Hippocampal formation (tissue), 2 donors: ENCODE results near the gene SIK1.
"Not testable (repeated sequence)": the region's sequence is repeated elsewhere in the genome, so short reads cannot be mapped to it uniquely, and the experiment has no call there.

ENCODE experiments used
- DNase-seq, 2 donors: peaks; one replicate each; lab custom pipeline; 2025; lab: John Stamatoyannopoulos, UW

Gene SIK1

GRCh38 chr21:43439316-43440075 lies 12.6 kb upstream of the SIK1 start:
- not testable (repeated sequence) for DNase-seq

DNA sequence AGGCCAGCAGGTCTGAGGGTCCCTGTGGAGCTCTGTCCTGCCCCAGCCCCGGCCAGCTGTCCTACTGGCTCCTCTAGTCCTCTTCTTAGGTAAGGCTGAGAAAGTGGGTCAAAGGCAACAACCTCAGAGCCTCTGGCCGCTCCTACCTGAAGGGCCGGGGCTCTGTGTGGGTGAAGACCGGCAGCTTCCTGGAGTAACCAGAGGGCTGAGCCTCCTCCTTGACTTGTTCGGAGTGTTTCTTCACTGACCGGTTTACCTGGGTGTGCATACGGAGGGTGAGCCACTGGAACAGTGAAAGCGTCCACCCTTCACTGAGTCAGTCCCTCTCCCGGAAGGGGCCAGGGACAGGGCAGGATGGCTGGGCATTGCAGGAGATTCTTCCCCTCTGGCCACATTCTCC lies 9.3 kb upstream of the SIK1 start:
- DNase-seq = not testable (repeated sequence)

DNA sequence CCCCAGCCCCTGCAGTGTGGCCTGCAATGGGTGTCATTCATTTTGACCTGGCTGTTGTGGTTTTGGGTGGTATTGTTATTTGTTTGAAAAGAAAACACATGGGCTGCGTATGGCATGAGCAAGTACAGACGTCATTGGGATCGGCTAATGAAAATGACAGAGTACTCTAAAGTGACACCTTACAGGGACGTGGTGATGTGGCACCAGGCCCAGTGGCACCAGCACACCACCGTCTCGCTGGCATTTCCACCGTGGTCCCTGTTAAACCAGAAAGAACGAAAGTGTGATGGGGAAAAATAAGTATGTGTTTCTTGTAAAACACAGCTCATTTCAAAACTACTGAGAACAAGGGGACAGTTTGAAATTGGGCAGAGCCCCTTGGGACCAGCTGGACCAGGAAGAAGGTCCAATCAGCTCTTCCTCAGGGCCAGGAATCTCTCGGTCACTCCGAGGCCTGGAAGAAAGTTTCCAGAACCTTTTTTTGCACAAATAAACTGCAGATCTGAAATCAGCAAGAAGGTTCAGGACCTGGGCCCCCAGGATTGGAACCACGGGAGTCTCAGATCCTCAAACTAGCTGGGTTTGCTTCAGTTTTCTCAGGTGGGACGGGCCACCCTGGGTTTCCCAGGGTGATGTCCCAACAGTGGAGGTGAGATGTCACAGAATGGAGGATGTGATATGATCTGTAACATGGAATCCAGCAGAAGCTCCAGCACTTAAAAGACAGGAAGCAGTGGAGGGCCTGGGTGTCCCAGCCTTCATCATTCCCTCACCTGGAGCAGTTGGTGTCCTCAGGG lies 6.6 kb upstream of the SIK1 start:
- not testable (repeated sequence) for DNase-seq

GRCh38 chr21:43430830-43431416 lies 4.0 kb upstream of the SIK1 start:
- DNase-seq = not testable (repeated sequence)

DNA sequence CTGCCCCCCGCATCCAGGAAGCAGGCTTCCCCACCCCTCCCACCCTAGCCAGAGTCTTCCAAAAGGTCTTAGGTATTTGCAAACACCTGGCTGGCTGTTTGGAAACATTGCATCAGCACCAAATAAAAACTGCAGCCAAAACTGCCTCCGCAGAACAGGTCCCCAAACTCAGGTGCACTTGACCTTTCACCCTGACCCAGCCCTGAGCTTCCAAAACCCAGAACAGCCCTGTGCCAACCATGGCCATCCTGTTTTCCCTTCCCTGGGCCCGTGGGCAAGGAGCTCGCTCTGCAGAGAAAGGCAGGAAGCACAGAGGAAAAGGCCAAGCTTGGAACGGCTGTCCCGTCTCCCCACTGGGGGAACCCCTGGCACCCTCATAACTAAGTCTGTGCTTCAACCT lies 2.0 kb upstream of the SIK1 start:
- DNase-seq = not testable (repeated sequence)

GRCh38 chr21:43427242-43427559 lies 270 bp upstream of the SIK1 start:
- not testable (repeated sequence) for DNase-seq

DNA sequence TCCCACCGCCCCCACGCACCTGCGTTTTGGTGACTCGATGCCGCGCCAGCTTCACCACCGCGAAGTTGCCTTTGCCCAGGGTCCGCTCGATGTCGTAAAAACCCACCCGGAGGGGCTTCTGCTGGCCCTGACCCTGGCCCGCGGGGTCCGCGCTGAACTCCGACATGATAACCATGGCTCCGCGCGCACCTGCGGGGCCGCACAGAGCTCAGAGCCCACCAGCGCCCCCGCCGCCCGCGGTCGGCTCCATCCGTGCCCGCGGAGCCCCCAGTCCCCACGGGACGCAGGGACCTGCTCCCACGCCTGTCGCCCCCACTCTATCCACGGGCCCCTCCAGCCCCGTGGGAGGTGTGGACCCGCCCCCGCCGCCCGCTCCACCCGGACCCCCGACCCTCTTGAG lies 927 bp downstream of the SIK1 start:
- DNase-seq = not testable (repeated sequence)

- not testable (repeated sequence) for DNase-seq
These were observed 7.5 kb downstream of the SIK1 start for GRCh38 chr21:43419475-43419874.

DNA sequence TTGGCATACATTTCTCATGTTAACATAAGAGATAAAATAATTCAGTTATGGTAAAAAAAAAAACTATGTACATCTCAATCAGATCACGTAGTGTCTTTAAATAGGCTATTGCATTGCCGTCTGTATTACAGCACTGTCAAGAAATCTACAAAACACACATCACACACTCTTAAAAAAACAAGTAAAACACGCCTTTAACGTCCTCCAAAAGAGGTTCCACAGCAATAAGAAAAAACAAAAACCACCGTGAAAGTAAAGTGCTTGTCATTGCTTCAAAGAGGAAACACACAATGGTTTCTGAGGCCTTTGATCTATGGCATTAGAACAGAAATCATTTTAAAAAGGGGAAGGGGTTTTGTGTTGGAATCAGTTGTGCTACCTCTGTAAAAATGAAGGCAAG lies 12.4 kb downstream of the SIK1 start:
- DNase-seq = not testable (repeated sequence)

- not testable (repeated sequence) for DNase-seq
These were observed 14.7 kb downstream of the SIK1 start for GRCh38 chr21:43412020-43412788.

DNA sequence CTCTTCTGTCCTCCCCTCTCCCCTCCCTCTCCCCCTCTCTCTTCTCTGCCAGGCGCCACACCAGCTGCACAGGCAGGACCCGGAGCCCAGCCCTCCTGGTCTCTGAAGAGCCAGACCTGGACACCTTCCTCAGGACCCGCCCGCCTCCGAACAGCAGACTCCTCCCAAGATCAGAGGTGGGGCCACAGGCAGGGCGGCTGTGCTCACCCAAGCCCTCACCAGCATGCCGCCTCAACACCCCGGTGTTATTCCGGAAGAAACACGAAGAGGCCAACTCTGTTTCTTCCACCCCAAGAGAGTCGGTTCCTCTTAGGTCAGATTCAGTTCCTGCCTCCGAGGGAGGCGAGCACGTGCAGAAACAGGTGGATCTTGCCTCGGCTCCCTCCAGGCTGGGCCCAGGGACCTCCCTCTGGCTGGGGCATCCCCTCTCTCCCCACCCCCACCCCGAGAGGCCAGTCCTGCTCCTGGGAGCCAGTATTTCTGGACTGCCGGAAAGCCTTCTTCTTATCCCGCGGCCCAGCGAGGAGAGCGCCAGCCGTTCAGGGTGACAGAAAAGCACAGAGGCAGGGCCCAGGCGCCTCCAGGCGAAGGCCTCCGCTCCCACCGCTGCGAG lies 16.4 kb downstream of the SIK1 start:
- DNase-seq = not testable (repeated sequence)

- DNase-seq = not testable (repeated sequence)
These were observed 19.8 kb downstream of the SIK1 start for GRCh38 chr21:43407139-43407538.

DNA sequence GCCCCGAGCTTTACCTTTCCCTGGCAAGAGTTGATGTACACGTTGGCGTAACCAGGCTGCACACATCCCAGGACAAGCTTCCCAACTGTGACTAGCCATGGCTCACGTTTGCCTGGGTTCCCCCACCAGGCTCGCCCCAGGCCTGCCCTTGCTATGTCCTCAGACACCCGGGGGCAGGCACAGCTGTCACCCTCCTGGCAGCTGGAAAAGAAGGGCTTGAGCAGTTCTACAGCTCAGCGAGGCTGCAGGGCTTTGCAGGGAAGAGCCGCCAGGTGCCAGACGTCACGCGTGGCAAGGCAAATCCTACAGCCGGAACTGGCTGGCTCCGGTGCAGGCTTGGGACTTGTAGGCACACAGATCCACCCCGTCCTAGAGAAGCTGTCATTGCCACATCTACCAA lies 22.5 kb downstream of the SIK1 start:
- not testable (repeated sequence) for DNase-seq

DNA sequence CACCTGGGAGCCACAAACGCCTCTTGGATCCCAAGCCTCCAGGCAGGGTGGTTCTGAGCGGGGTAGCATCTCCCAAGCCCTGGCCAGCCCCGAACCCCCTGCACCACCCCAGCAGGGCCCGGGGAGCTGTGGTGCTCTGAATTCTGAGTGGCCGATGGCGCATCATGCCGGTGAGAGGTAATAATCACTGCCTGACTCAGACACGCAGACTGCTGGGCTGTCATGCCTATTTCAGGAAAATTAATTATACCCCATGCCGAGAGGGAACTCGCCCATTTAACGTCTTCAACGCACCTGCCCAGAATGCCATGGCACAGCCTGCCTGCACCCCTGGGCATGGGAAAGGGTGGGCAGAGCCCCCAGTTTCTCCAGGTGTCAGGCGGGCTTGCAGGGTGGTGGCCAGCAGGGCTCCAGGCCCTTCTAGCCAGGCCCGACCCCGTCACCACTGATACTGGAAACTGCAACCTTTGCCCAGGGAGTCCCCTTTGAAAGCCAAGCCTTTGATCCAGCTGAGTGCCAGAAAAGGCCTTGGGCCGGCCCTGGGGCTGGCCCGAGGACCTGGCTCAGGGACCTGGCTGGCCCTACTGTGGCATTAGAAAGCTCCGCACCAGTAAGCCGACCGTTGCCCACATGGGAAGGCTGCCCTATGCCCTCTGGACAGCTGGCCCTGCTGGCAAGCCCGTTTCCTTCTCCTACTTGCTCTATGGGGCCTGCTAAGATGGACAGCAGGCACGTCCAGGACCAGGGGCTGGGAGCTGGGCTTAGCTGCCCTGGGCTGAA lies 23.1 kb downstream of the SIK1 start:
- DNase-seq = not testable (repeated sequence)

- DNase-seq = not testable (repeated sequence)
These were observed 25.8 kb downstream of the SIK1 start for GRCh38 chr21:43401125-43401524.

- not testable (repeated sequence) for DNase-seq
These were observed 27.3 kb downstream of the SIK1 start for GRCh38 chr21:43399595-43400015.

GRCh38 chr21:43399136-43399535 lies 27.8 kb downstream of the SIK1 start:
- DNase-seq = not testable (repeated sequence)

DNA sequence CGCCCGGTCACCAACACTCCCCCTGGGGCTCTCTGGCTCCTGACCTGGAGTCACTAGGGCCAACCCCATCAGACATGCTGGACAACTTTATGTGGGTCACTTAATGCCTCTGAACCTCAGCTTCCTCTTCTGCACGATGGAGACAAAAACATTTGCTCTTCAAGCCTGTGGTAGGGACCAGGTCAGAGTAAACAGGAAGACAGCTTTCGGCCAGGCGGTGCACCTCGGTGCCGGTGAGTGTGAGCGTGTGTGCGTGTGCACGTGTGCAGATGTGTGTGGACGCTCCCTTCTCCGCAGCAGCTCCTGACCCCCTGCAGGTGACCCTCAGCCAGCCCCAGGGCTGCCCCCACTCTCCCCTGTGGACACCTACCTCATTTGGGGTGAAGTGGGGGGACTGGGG lies 28.4 kb downstream of the SIK1 start:
- not testable (repeated sequence) for DNase-seq

GRCh38 chr21:43398000-43398399 lies 28.9 kb downstream of the SIK1 start:
- not testable (repeated sequence) for DNase-seq

- DNase-seq = not testable (repeated sequence)
These were observed 29.5 kb downstream of the SIK1 start for GRCh38 chr21:43397439-43397808.
